Ascending aorta (tissue), 2 donors: ENCODE measurements around the gene BCAS4. TPM values are rescaled to one million over a fixed set of nuclear protein-coding genes. Genes with fewer than 3 reads are reported as not detected.
"Not testable (repeated sequence)": the region's sequence is repeated elsewhere in the genome, so short reads cannot be mapped to it uniquely, and the experiment has no call there.

ENCODE experiments used
- DNase-seq, 2 donors: peaks; one replicate each; pipeline ENCODE4 v3.0.0-alpha.2; 2019; ENCODE audit warnings: low spot score in 2 of 2
- H3K27ac ChIP-seq, 2 donors: fragments of 200-600 bp; sonication (generic); one replicate each; pipeline ENCODE4 v1.5.1; 2016 to 2017; ENCODE audit warnings: mild to moderate bottlenecking in 1 of 2
- H3K27me3 ChIP-seq: fragments of 200-600 bp; sonication (generic); one replicate; pipeline ENCODE4 v1.5.1; 2017
- H3K36me3 ChIP-seq, 2 donors: fragments of 200-600 bp; sonication (generic); one replicate each; pipeline ENCODE4 v1.5.1; 2016
- H3K4me1 ChIP-seq, 2 donors: fragments of 200-600 bp; sonication (generic); one replicate each; pipeline ENCODE4 v1.5.1; 2016 to 2017; ENCODE audit warnings: mild to moderate bottlenecking in 1 of 2
- H3K4me3 ChIP-seq, 2 donors: fragments of 200-600 bp; sonication (generic); one replicate each; pipeline ENCODE4 v1.5.1; 2016 to 2017; ENCODE audit warnings: mild to moderate bottlenecking in 1 of 2
- H3K9me3 ChIP-seq, 2 donors: fragments of 200-600 bp; sonication (generic); one replicate each; pipeline ENCODE4 v1.5.1; 2016
- intact Hi-C: fragments of 100-400 bp; cut with DNase I; formaldehyde crosslinking; loops from one replicate; pipeline ENCODE4 v1.15.1; 2023
- total RNA-seq: library from RNA; depleted of rRNA; stranded (reverse); fragments of >200 nt; gene quantifications from one replicate; pipeline ENCODE4 v1.1.0, GENCODE V29; 2016
- TF ChIP-seq, protein P1 (sequence below), 3 experiments: fragments of 200-600 bp in 2 of 3; fragments of 450-650 bp in 1 of 3; sonication (generic) in 2 of 3; IDR thresholded peaks; one replicate each; pipeline ENCODE4 v1.5.1; 2016 to 2019; ENCODE audit warnings: antibody characterized with exemption in 3 of 3, mild to moderate bottlenecking in 1 of 3, moderate library complexity in 1 of 3

The BCAS4 gene
- total RNA-seq, 1 donor from 2014 or later: 0.85 TPM

DNA sequence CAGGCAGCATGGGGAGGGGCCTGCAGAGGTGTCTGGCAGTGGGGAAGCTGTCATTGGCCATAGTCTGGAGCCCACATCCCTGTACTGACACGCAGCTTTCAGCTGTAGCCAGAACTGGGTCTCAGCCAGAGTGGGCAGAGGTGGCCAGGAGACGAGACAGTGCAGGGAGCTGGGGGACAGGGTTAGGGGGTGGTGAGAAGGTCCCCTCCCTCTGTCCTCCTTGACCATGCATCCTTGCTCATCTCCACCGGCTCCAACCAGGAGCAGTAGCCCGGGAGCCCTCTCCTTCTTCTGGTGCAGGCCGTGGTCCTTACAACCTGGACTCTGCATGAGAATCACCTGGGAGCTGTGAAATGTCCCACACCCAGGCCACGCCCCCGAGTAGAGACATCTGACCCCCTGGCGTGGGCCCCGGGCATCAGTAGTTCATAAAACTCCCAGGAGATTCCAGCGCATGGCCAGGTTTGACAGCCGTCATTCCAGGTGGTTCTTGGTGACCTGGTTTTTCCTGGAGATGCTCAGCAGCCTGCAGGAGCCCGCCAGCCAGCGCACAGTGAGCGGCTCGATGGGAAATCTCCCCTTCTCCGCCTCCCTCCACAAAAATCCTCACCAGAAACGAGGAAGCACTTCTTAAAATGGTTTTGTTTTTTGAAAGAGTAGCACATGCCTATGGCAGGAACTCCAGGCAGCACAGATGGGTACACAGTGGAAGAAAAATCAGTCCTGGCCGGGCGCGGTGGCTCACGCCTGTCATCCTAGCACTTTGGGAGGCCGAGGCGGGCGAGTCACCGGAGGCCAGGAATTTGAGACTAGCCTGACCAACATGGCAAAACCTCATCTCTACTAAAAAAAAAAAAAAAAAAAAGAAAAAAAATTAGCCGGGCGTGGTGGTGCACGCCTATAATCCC lies 80.2 kb downstream of the BCAS4 start:
- Histone ChIP-seq H3K4me1 (no peaks in the 10 kb centered on the region), H3K9me3 (no peaks in the 10 kb centered on the region), H3K27me3 (no peaks in the 10 kb centered on the region), H3K36me3 (peaks cover 0 to 17% of the 10 kb centered on the region in 2 donors), H3K27ac (no peak overlapping the region), H3K4me3 (no peak overlapping the region)
- intact Hi-C loops: no loop called here
- no peak for DNase-seq
- TF ChIP-seq, protein P1, sequence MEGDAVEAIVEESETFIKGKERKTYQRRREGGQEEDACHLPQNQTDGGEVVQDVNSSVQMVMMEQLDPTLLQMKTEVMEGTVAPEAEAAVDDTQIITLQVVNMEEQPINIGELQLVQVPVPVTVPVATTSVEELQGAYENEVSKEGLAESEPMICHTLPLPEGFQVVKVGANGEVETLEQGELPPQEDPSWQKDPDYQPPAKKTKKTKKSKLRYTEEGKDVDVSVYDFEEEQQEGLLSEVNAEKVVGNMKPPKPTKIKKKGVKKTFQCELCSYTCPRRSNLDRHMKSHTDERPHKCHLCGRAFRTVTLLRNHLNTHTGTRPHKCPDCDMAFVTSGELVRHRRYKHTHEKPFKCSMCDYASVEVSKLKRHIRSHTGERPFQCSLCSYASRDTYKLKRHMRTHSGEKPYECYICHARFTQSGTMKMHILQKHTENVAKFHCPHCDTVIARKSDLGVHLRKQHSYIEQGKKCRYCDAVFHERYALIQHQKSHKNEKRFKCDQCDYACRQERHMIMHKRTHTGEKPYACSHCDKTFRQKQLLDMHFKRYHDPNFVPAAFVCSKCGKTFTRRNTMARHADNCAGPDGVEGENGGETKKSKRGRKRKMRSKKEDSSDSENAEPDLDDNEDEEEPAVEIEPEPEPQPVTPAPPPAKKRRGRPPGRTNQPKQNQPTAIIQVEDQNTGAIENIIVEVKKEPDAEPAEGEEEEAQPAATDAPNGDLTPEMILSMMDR (IDR thresholded peaks at IDR 0.05): no peak

DNA sequence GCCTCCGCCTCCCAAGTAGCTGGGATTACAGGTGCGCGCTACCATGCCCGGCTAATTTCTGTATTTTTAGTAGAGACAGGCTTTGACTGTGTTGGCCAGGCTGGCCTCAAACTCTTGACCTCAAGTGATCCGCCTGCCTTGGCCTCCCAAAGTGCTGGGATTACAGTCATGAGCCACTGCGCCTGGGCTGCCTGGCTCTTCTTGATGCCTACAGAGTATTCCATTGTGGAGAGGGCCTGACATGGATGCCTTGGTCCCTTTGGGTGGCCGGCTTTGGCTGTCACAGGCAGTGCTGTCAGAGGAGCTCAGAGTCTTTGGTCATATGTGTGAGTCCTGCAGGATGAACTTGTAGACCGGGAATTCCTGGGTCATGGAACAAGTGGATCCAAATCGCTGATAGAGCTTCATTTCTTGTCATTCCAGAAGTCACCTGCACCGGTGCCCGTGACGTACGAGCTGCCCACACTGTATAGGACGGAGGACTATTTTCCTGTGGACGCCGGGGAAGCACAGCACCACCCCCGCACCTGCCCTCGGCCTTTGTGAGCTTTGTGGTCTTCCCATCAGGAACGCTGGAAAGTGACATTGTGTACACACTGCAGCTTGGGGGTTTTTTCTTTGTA lies 81.3 kb downstream of the BCAS4 start:
- H3K4me3 ChIP-seq: no peak overlapping the region
- H3K36me3 ChIP-seq: peaks cover 0 to 17% of the 10 kb centered on the region in 2 donors
- H3K4me1 ChIP-seq: no peaks in the 10 kb centered on the region
- H3K27ac ChIP-seq: no peak overlapping the region
- intact Hi-C loops: no loop called here
- no peaks in the 10 kb centered on the region for H3K27me3 ChIP-seq
- no peaks in the 10 kb centered on the region for H3K9me3 ChIP-seq
- TF ChIP-seq, protein P1 (IDR thresholded peaks at IDR 0.05): no peak
- no peak for DNase-seq

DNA sequence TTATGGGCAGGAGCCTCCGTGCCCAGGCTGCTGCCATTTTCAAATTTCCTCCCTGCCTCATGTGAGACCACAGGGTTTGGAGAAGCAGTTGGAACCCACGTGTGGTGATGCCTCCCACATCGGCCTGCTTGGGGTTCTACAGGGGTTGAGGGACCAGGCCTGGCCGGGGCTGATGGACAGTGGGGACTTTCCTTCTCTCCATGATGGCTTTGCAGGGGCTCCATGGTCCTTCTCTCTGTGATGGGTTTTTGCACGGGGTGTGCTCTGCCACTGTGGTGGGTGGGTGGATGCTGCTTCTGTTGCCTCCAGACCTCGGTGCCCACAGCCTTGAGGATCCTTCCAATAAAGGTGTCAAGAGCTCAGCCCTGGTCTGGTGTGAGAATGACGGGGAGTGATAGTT lies 82.0 kb downstream of the BCAS4 start:
- no peak for DNase-seq
- TF ChIP-seq, protein P1 (IDR thresholded peaks at IDR 0.05): no peak
- Histone ChIP-seq H3K27me3 (no peaks in the 10 kb centered on the region), H3K27ac (no peak overlapping the region), H3K4me3 (no peak overlapping the region), H3K9me3 (no peaks in the 10 kb centered on the region), H3K4me1 (no peaks in the 10 kb centered on the region), H3K36me3 (peaks cover 0 to 17% of the 10 kb centered on the region in 2 donors)
- intact Hi-C loops: no loop called here

DNA sequence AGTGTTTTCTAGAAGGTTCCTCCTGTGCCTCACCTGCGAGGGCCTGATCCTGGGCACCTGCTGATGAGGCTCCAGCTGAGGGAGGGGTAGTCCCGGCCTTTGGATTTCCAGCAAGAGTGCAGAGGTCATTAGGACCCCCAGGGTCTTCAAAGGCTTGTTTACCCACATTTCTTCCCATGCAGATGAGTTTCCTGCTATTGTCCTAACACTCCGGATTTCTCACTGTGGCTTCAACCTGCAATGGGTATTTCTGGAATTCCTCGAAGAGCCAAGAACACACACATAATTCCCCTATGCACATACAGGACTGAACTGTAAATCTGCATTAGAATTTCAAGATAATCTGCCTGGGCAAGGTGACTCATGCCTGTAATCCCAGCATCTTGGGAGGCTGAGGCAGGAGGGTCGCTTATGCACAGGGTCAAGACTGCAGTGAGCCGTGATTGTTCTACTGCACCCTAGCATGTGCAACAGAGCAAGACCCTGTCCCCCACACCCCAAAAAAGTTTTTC lies 82.4 kb downstream of the BCAS4 start:
- TF ChIP-seq, protein P1 (IDR thresholded peaks at IDR 0.05): no peak

DNA sequence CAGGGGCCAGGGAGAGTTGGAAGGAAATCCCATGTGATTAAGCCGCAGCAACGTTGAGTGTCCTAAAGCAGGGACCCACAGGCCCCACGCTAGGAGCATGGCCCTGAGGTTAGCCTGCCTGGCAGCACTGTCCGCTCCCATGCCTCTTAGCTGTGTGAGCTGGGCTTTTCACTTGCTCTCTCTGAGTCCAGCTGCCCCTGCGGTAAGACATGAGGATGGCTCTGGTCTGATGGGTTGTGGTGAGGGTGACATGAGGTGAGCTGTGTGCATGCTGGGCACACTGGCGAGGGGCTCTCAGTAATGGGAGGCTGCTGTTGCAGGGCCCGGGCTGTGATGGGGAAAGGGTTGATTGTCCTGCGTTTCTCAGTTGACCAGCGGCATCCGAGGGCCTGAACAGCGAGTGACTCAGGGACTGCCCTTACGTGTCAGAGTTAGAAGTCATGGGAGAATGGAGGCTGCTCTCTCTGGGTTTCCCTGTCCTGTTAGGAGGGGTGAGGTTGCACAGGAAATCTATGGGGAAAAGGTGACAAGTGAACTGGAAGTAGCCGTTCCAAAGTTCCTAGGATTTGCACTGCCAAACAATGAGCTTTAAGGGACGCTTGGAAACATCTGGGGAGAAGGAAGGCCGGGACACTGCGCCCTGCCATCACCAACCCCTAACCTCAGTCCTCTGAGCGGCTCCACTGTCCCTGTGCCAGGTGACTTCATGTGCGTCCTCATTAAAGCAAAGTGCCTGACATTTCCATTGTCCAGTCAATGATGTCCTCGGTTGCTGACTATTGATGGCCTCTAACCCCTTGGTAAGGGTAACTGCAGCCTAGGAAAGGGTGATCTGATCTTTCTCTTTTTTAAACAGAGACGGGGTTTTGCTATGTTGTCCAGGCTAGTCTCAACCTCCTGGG lies 85.0 kb downstream of the BCAS4 start:
- Histone ChIP-seq H3K4me1 (no peaks in the 10 kb centered on the region), H3K36me3 (peaks cover 0 to 23% of the 10 kb centered on the region in 2 donors), H3K27ac (no peak overlapping the region), H3K4me3 (no peak overlapping the region), H3K27me3 (no peaks in the 10 kb centered on the region), H3K9me3 (no peaks in the 10 kb centered on the region)
- TF ChIP-seq, protein P1 (IDR thresholded peaks at IDR 0.05): no peak
- intact Hi-C loops: no loop called here
- no peak for DNase-seq

More for the DNA sequence above, 82.4 kb downstream of the BCAS4 start:
- Histone ChIP-seq H3K9me3 (no peaks in the 10 kb centered on the region), H3K27ac (no peak overlapping the region), H3K36me3 (peaks cover 0 to 17% of the 10 kb centered on the region in 2 donors), H3K27me3 (no peaks in the 10 kb centered on the region), H3K4me3 (no peak overlapping the region), H3K4me1 (no peaks in the 10 kb centered on the region)
- DNase-seq: no peak
- intact Hi-C loops: no loop called here

DNA sequence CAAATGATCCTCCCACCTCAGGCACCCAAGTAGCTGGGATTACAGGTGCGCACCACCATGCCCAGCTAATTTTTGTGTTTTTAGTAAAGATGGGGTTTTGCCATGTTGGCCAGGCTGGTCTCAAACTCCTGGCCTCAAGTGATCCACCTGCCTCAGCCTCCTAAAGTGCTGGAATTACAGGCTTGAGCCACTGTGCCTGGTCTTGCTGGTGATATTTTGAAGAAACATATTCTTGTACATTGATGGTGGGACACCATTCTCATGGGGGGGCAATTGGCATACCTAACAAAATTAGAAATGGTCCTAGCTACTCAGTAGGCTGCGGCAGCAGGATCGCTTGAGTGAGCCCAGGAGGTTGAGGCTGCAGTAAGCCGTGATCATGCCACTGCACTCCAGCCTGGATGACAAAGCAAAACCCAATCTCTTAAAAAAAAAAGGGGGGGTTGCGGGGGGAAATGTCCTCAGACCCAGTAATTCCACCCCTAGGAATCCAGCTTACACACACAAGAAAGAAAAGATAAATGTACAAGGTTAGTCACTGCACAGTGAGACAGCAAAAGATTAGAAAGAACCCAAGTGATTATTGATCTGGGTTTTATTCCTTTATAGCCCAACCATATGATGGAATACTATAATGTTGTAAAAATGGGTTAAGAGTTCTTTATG lies 87.0 kb downstream of the BCAS4 start:
- H3K27ac ChIP-seq, H3K4me3 ChIP-seq, H3K4me1 ChIP-seq, DNase-seq, H3K9me3 ChIP-seq, intact Hi-C loops, H3K27me3 ChIP-seq: not testable (repeated sequence)
- H3K36me3 ChIP-seq: peaks cover 0 to 14% of the 10 kb centered on the region in 2 donors
